GM06990 (cell line): ENCODE measurements around the gene REEP3.
"Not testable (repeated sequence)": the region's sequence is repeated elsewhere in the genome, so short reads cannot be mapped to it uniquely, and the experiment has no call there.

ENCODE experiments used
- DNase-seq: peaks from one replicate; pipeline ENCODE4 v3.0.0-alpha.2; 2011; ENCODE audit not compliant: insufficient read length; ENCODE audit errors: extremely low read depth
- H3K27me3 ChIP-seq: replicated peaks from 2 replicates; pipeline ENCODE4 v1.6.0; 2011; ENCODE audit warnings: low read length; ENCODE audit not compliant: control insufficient read depth, insufficient read depth
- H3K36me3 ChIP-seq: 2 replicates; pipeline ENCODE4 v1.5.1; 2011; ENCODE audit warnings: low read length; ENCODE audit not compliant: control insufficient read depth, insufficient read depth
- H3K4me3 ChIP-seq: replicated peaks from 2 replicates; pipeline ENCODE4 v1.5.1; 2011; ENCODE audit warnings: low read depth, mild to moderate bottlenecking, control low read depth, low read length
- CTCF ChIP-seq: IDR thresholded peaks from 2 replicates; pipeline ENCODE4 v1.5.1; 2011; ENCODE audit warnings: low read length, control low read depth, mild to moderate bottlenecking, inconsistent platforms; ENCODE audit not compliant: insufficient read depth, poor library complexity, severe bottlenecking

REEP3 gene

GRCh38 chr10:63493004-63493403 is 28.2 kb upstream of the REEP3 start:
- Histone ChIP-seq H3K27me3 (no peaks in the 10 kb centered on the region), H3K4me3 (no peak overlapping the region), H3K36me3 (no peaks in the 10 kb centered on the region)
- TF ChIP-seq CTCF = no peak
- no peak for DNase-seq

- no peaks in the 10 kb centered on the region for H3K27me3 ChIP-seq
- no peak for DNase-seq
- H3K4me3 ChIP-seq = no peak overlapping the region
- no peak for TF ChIP-seq CTCF
- no peaks in the 10 kb centered on the region for H3K36me3 ChIP-seq
These were observed 26.2 kb upstream of the REEP3 start for GRCh38 chr10:63494951-63495350.

- DNase-seq = no peak
These were observed 24.6 kb upstream of the REEP3 start for GRCh38 chr10:63496561-63496960.

GRCh38 chr10:63497321-63497720 is 23.9 kb upstream of the REEP3 start:
- H3K36me3 ChIP-seq = no peaks in the 10 kb centered on the region
- TF ChIP-seq CTCF = no peak
- H3K4me3 ChIP-seq = no peak overlapping the region
- no peaks in the 10 kb centered on the region for H3K27me3 ChIP-seq
- DNase-seq = no peak

More at GRCh38 chr10:63496561-63496960, 24.6 kb upstream of the REEP3 start:
- H3K4me3 ChIP-seq = no peak overlapping the region
- TF ChIP-seq CTCF = no peak
- H3K27me3 ChIP-seq = no peaks in the 10 kb centered on the region
- H3K36me3 ChIP-seq = no peaks in the 10 kb centered on the region

GRCh38 chr10:63498665-63499064 is 22.5 kb upstream of the REEP3 start:
- DNase-seq = no peak
- Histone ChIP-seq H3K27me3 (no peaks in the 10 kb centered on the region), H3K36me3 (no peaks in the 10 kb centered on the region), H3K4me3 (no peak overlapping the region)
- no peak for TF ChIP-seq CTCF

- not testable (repeated sequence) for H3K27me3 ChIP-seq, DNase-seq, H3K36me3 ChIP-seq, H3K4me3 ChIP-seq
These were observed 20.6 kb upstream of the REEP3 start for GRCh38 chr10:63500551-63500950.
